Loucy (cell line): Measurements from ENCODE around the gene GPR137B.

Experiments
- H2AFZ ChIP-seq: fragments of 200-600 bp; sonication (generic); 2 replicates; pipeline ENCODE4 v1.6.0; 2016; ENCODE audit warnings: antibody characterized with exemption, mild to moderate bottlenecking, low read length, moderate library complexity
- H3F3A ChIP-seq: fragments of 200-600 bp; 2 replicates; pipeline ENCODE4 v1.6.0; 2016; ENCODE audit warnings: antibody characterized with exemption, low read depth, mild to moderate bottlenecking
- H3K27me3 ChIP-seq: fragments of 200-600 bp; sonication (generic); 2 replicates; pipeline ENCODE4 v1.6.1; 2014; ENCODE audit warnings: low read length, mild to moderate bottlenecking; ENCODE audit not compliant: insufficient read depth, poor library complexity, severe bottlenecking
- H3K36me3 ChIP-seq: fragments of 200-600 bp; sonication (generic); 2 replicates; pipeline ENCODE4 v1.6.1; 2016; ENCODE audit warnings: low read length; ENCODE audit not compliant: insufficient read depth
- H3K4me1 ChIP-seq: fragments of 200-600 bp; sonication (generic); 2 replicates; pipeline ENCODE4 v1.5.1; 2014; ENCODE audit warnings: low read length, mild to moderate bottlenecking; ENCODE audit not compliant: insufficient read depth, poor library complexity, severe bottlenecking
- H3K4me2 ChIP-seq: fragments of 200-600 bp; sonication (generic); 2 replicates; pipeline ENCODE4 v1.6.0; 2014; ENCODE audit warnings: antibody characterized with exemption, low read length, low read depth, mild to moderate bottlenecking; ENCODE audit not compliant: poor library complexity, severe bottlenecking
- H3K4me3 ChIP-seq: fragments of 200-600 bp; sonication (generic); 2 replicates; pipeline ENCODE4 v1.5.1; 2014; ENCODE audit warnings: low read length, mild to moderate bottlenecking, mixed read lengths; ENCODE audit not compliant: poor library complexity, severe bottlenecking
- H3K79me2 ChIP-seq: fragments of 200-600 bp; sonication (generic); 2 replicates; pipeline ENCODE4 v1.6.1; 2014; ENCODE audit warnings: low read length; ENCODE audit not compliant: insufficient read depth
- H3K9ac ChIP-seq: fragments of 200-600 bp; sonication (generic); 2 replicates; pipeline ENCODE4 v1.6.0; 2014; ENCODE audit warnings: mild to moderate bottlenecking, low read depth, low read length, moderate library complexity; ENCODE audit not compliant: poor library complexity, severe bottlenecking
- H3K9me2 ChIP-seq: fragments of 200-600 bp; sonication (generic); replicated peaks from 2 replicates; pipeline ENCODE4 v1.6.1; 2016; ENCODE audit warnings: low read depth, low read length, mixed read lengths
- H3K9me3 ChIP-seq: fragments of 200-600 bp; sonication (generic); 2 replicates; pipeline ENCODE4 v1.6.1; 2014; ENCODE audit warnings: mild to moderate bottlenecking, antibody characterized with exemption, low read length, low read depth; ENCODE audit not compliant: insufficient read depth
- H4K20me1 ChIP-seq: fragments of 200-600 bp; sonication (generic); 2 replicates; pipeline ENCODE4 v1.6.0; 2014; ENCODE audit warnings: antibody characterized with exemption, low read length, mild to moderate bottlenecking; ENCODE audit not compliant: insufficient read depth, poor library complexity, severe bottlenecking
- CTCF ChIP-seq: fragments of 200-600 bp; sonication (generic); conservative IDR thresholded peaks from 2 replicates; pipeline ENCODE4 v1.5.1; 2014; ENCODE audit warnings: mild to moderate bottlenecking, antibody characterized with exemption, low read length
- EZH2phosphoT487 ChIP-seq: fragments of 200-600 bp; IDR thresholded peaks from 2 replicates; pipeline ENCODE4 v1.6.1; 2018; ENCODE audit warnings: antibody characterized with exemption, mild to moderate bottlenecking, moderate library complexity, borderline replicate concordance

GPR137B gene

DNA sequence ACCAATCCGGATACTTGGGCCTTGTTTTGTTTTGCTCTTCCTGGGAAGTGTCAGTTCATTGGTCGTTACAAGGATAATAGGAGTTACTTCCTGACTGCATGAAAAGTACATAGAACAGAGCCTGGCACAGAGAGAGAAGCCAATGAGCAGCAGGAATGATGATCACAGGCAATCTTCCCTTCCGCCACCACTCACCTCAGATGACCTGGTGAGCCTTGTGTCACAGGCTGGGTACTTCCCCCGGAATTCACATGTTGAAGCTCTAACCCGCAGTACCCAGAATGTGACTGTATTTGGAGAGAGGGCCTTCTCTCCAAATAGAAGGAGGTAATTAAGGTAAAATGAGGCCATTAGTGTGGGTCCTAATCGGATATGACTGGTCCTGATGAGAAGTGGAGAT, 18.8 kb upstream of the GPR137B start:
- Histone ChIP-seq H3K4me2 (no peak overlapping the region), H3K36me3 (no peaks in the 10 kb centered on the region), H4K20me1 (no peaks in the 10 kb centered on the region), H3K9me3 (no peaks in the 10 kb centered on the region), H3K9me2 (no peaks in the 10 kb centered on the region), H3K9ac (no peak overlapping the region), H3F3A (no peaks in the 10 kb centered on the region), H3K4me3 (no peak overlapping the region), H3K27me3 (no peaks in the 10 kb centered on the region), H2AFZ (no peak overlapping the region), H3K4me1 (peaks cover 9% of the 10 kb centered on the region), H3K79me2 (no peaks in the 10 kb centered on the region)
- TF ChIP-seq CTCF, result no peak
- no peak for TF ChIP-seq EZH2phosphoT487

DNA sequence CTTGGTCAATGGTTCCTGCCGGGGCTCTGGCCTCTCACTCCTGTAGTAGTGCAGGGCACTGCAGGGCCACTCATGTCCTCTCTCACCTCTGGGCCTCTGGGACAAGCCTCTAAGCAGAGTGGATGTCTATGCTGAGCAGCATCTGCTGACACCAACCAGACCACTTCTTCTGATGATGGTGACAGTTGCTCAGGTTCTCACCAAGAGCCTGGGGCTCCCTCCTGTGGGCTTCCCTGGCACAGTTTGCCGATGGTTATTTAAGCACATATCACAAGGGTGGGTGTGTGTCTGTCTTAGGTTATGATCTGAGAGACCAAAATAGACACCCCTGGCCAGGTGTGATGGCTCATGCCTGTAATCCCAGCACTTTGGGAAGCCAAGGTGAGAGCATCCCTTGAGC, 17.4 kb upstream of the GPR137B start:
- H3K9me2 ChIP-seq, result no peaks in the 10 kb centered on the region
- H3K36me3 ChIP-seq, result no peaks in the 10 kb centered on the region
- H3K9ac ChIP-seq, result no peak overlapping the region
- no peaks in the 10 kb centered on the region for H3F3A ChIP-seq
- H3K4me2 ChIP-seq, result no peak overlapping the region
- no peaks in the 10 kb centered on the region for H4K20me1 ChIP-seq
- no peaks in the 10 kb centered on the region for H3K27me3 ChIP-seq
- no peaks in the 10 kb centered on the region for H3K79me2 ChIP-seq
- no peak for TF ChIP-seq EZH2phosphoT487
- peak; percentile 18; the same call in 1 of the 2 replicates for TF ChIP-seq CTCF
- H3K4me1 ChIP-seq, result peaks cover 9% of the 10 kb centered on the region
- no peak overlapping the region for H3K4me3 ChIP-seq
- no peak overlapping the region for H2AFZ ChIP-seq
- no peaks in the 10 kb centered on the region for H3K9me3 ChIP-seq

DNA sequence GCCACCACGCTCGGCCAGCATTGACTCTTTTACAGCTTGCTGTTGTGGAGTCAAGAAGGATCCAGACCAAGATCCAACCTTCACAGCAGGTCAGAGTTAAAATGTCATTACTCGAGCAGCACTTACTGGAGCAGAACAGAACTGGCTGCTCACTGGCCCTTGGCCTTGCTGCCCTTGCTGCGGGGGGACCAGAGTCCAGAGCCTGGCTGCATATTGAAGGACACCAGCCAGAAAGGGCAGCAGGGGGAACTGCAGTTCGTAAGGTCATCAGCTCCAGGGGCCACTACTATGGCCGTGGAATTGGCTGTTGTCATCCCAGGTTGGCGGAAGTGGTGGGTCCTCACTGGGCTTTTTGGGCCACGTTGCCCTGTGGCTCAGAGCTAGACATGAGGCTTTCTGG, 15.3 kb upstream of the GPR137B start:
- TF ChIP-seq EZH2phosphoT487, result no peak
- no peak for TF ChIP-seq CTCF
- Histone ChIP-seq H3F3A (no peaks in the 10 kb centered on the region), H3K9me2 (no peaks in the 10 kb centered on the region), H3K4me2 (no peak overlapping the region), H2AFZ (no peak overlapping the region), H4K20me1 (no peaks in the 10 kb centered on the region), H3K4me3 (no peak overlapping the region), H3K9me3 (no peaks in the 10 kb centered on the region), H3K9ac (no peak overlapping the region), H3K4me1 (no peaks in the 10 kb centered on the region), H3K27me3 (no peaks in the 10 kb centered on the region), H3K36me3 (no peaks in the 10 kb centered on the region), H3K79me2 (no peaks in the 10 kb centered on the region)
